Spleen (tissue), 7 donors: ENCODE results near the gene ARHGAP25.
A peak's percentile ranks its signal among the peaks of the same experiment; 100 is the strongest.

Experiments
- POLR2AphosphoS5 ChIP-seq, 3 donors: sonication (generic); formaldehyde crosslinking; IDR thresholded peaks; one replicate each; pipeline ENCODE4 v1.5.1; 2017; ENCODE audit warnings: antibody characterized with exemption in 3 of 3
- TF ChIP-seq, protein P1 (sequence below), 11 experiments: fragments of 200-600 bp in 7 of 11; fragments of 450-650 bp in 4 of 11; sonication (generic) in 4 of 11; IDR thresholded peaks in 8 of 11; conservative IDR thresholded peaks in 3 of 11; 1 replicate in 7 of 11; 2 replicates in 4 of 11; pipeline versions ENCODE4 v1.4.0 to v1.8.0; 2016 to 2021; ENCODE audit warnings: antibody characterized with exemption in 11 of 11, inconsistent platforms in 4 of 11, mild to moderate bottlenecking in 1 of 11
- donor health status: DM: no; HTN: no; CAD: no; lungs with moderate emphysema.
- donor health status: DM: no; HTN: no; CAD: no.
- donor health status: DM: no; HTN: no; CAD: no.

DNA sequence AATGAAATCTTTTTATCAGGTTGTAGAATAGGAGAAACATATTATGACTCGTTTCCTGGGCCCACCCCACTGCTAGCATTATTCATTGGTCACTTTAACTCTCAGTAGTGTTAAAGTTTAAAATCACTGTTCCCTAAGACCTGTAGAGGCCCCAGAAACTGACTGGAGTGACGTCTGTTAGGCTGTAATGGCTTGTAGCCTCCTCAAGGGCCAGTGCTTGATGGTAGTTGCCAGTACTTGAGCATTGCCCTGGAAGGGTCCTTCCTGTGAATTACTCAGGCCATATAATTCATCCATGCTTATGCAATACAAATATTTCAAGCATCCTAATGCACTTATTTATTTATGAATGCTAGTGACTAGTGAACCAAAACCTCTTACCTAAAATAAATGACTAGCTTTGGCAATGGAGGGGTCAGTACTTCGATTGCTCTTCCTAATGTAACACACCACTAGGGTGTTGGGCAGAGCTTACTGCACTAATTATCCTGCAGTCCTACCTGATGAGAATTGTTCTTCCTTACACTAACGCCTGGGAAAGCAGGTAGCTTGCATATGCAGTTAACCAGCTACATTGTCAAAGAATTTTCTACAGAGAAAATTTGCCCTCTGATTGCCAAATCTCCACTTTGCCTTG lies 31.2 kb downstream of the ARHGAP25 start:
- TF ChIP-seq POLR2AphosphoS5 (IDR thresholded peaks at IDR 0.05), result no peak
- TF ChIP-seq, protein P1, sequence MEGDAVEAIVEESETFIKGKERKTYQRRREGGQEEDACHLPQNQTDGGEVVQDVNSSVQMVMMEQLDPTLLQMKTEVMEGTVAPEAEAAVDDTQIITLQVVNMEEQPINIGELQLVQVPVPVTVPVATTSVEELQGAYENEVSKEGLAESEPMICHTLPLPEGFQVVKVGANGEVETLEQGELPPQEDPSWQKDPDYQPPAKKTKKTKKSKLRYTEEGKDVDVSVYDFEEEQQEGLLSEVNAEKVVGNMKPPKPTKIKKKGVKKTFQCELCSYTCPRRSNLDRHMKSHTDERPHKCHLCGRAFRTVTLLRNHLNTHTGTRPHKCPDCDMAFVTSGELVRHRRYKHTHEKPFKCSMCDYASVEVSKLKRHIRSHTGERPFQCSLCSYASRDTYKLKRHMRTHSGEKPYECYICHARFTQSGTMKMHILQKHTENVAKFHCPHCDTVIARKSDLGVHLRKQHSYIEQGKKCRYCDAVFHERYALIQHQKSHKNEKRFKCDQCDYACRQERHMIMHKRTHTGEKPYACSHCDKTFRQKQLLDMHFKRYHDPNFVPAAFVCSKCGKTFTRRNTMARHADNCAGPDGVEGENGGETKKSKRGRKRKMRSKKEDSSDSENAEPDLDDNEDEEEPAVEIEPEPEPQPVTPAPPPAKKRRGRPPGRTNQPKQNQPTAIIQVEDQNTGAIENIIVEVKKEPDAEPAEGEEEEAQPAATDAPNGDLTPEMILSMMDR (IDR thresholded peaks at IDR 0.05 in 8 of 11, conservative IDR thresholded peaks at IDR 0.05 in 3 of 11), result peak in 1 of 11 experiments; percentile 17
